IMR-90 (cell line): ENCODE results near the gene JMJD8. TPM values are rescaled to one million over a fixed set of nuclear protein-coding genes. Genes with fewer than 3 reads are reported as not detected.

Source experiments
- ATAC-seq: fragments of 200-7000 bp; cut with Tn5 transposase; 2 replicates; pipeline ENCODE4 v1.9.1; 2020; ENCODE audit warnings: low read depth, mild to moderate bottlenecking, moderate library complexity
- BruUV-seq: library from RNA; stranded (reverse); fragments of 400-500 nt; replicated peaks from 2 replicates; lab custom pipeline; 2021; lab: Mats Ljungman, UMichigan
- CTCF ChIA-PET: fragments of 300-600 bp; formaldehyde crosslinking; extraction: SDS; loops from one replicate; lab custom pipeline; 2021; ENCODE audit warnings: antibody characterized with exemption; lab: Yijun Ruan, JAX
- POLR2A ChIA-PET: fragments of 300-600 bp; sonication (Branson Sonifier 250); formaldehyde crosslinking; loops from one replicate; lab custom pipeline; 2022; ENCODE audit warnings: antibody characterized with exemption; ENCODE audit not compliant: unreplicated experiment; lab: Charles Lee
- DNase-seq: peaks from one replicate; pipeline ENCODE4 v3.0.0; 2013
- H2AFZ ChIP-seq: replicated peaks from 2 replicates; pipeline ENCODE3; 2013; ENCODE audit warnings: low read length, mild to moderate bottlenecking; ENCODE audit not compliant: poor library complexity
- H2AK5ac ChIP-seq: 2 replicates; pipeline ENCODE4 v1.6.1; 2013; ENCODE audit warnings: low read depth, low read length, inconsistent platforms
- H2AK9ac ChIP-seq: replicated peaks from 2 replicates; pipeline ENCODE3; 2013; ENCODE audit warnings: mild to moderate bottlenecking, low read depth, low read length, moderate library complexity; ENCODE audit not compliant: poor library complexity
- H2BK120ac ChIP-seq: 2 replicates; pipeline ENCODE4 v1.6.1; 2013; ENCODE audit warnings: low read depth, low read length, inconsistent platforms
- H2BK15ac ChIP-seq: 3 replicates; pipeline ENCODE4 v1.6.1; 2013; ENCODE audit warnings: low read depth, low read length, inconsistent platforms
- H2BK20ac ChIP-seq: 2 replicates; pipeline ENCODE4 v1.6.1; 2013; ENCODE audit warnings: low read depth, mild to moderate bottlenecking, inconsistent platforms, low read length, moderate library complexity
- H2BK5ac ChIP-seq: 2 replicates; pipeline ENCODE4 v1.6.1; 2013; ENCODE audit warnings: mild to moderate bottlenecking, low read depth, low read length, inconsistent platforms; ENCODE audit not compliant: poor library complexity, severe bottlenecking
- H3K14ac ChIP-seq: replicated peaks from 2 replicates; pipeline ENCODE4 v1.6.1; 2013; ENCODE audit warnings: low read depth, low read length, inconsistent platforms
- H3K18ac ChIP-seq: 2 replicates; pipeline ENCODE4 v1.6.1; 2013; ENCODE audit warnings: low read depth, low read length, control low read depth
- H3K23ac ChIP-seq: 2 replicates; pipeline ENCODE4 v1.6.1; 2013; ENCODE audit warnings: low read depth, low read length, inconsistent platforms
- H3K27ac ChIP-seq: 2 replicates; pipeline ENCODE4 v1.5.1; 2013; ENCODE audit warnings: mild to moderate bottlenecking, control low read depth, low read length; ENCODE audit not compliant: insufficient read depth
- H3K27me3 ChIP-seq: 2 replicates; pipeline ENCODE4 v1.6.1; 2013; ENCODE audit warnings: low read length; ENCODE audit not compliant: control insufficient read depth, insufficient read depth
- H3K36me3 ChIP-seq: 2 replicates; pipeline ENCODE4 v1.6.1; 2013; ENCODE audit warnings: low read length, mixed read lengths; ENCODE audit not compliant: control insufficient read depth, insufficient read depth
- H3K4ac ChIP-seq: 2 replicates; pipeline ENCODE4 v1.6.1; 2013; ENCODE audit warnings: low read depth, low read length, inconsistent platforms
- H3K4me1 ChIP-seq: 2 replicates; pipeline ENCODE4 v1.6.1; 2013; ENCODE audit warnings: low read length, mixed read lengths; ENCODE audit not compliant: control insufficient read depth, insufficient read depth
- H3K4me2 ChIP-seq: 2 replicates; pipeline ENCODE4 v1.6.1; 2013; ENCODE audit warnings: low read depth, mild to moderate bottlenecking, control low read depth, low read length, moderate library complexity
- H3K4me3 ChIP-seq: 2 replicates; pipeline ENCODE4 v1.5.1; 2013; ENCODE audit warnings: low read depth, mild to moderate bottlenecking, control low read depth, low read length, moderate library complexity; ENCODE audit not compliant: insufficient read depth
- H3K56ac ChIP-seq: 2 replicates; pipeline ENCODE4 v1.6.1; 2013; ENCODE audit warnings: low read length, inconsistent platforms; ENCODE audit not compliant: insufficient read depth; ENCODE audit errors: extremely low read depth
- H3K79me1 ChIP-seq, 2 experiments: 2 replicates each; pipeline ENCODE4 v1.6.1; 2013; ENCODE audit warnings: low read length in 2 of 2, inconsistent platforms in 1 of 2, low read depth in 1 of 2
- H3K9ac ChIP-seq: 2 replicates; pipeline ENCODE4 v1.6.1; 2013; ENCODE audit warnings: low read depth, low read length, control low read depth
- H3K9me1 ChIP-seq: 2 replicates; pipeline ENCODE4 v1.6.1; 2013; ENCODE audit warnings: low read length, inconsistent platforms; ENCODE audit not compliant: insufficient read depth
- H3K9me3 ChIP-seq: 2 replicates; pipeline ENCODE4 v1.6.1; 2013; ENCODE audit warnings: low read length; ENCODE audit not compliant: control insufficient read depth, insufficient read depth
- H4K20me1 ChIP-seq: 2 replicates; pipeline ENCODE4 v1.6.1; 2013; ENCODE audit warnings: low read length, inconsistent platforms; ENCODE audit not compliant: insufficient read depth
- H4K5ac ChIP-seq: 2 replicates; pipeline ENCODE4 v1.6.1; 2013; ENCODE audit warnings: mild to moderate bottlenecking, low read depth, low read length, control low read depth
- H4K8ac ChIP-seq, 2 experiments: 2 replicates each; pipeline ENCODE4 v1.6.1; 2013; ENCODE audit warnings: low read depth in 2 of 2, low read length in 2 of 2, control low read depth in 1 of 2, inconsistent platforms in 1 of 2
- H4K91ac ChIP-seq: 2 replicates; pipeline ENCODE4 v1.6.1; 2013; ENCODE audit warnings: low read depth, low read length, inconsistent platforms; ENCODE audit not compliant: insufficient read depth
- MAFK ChIP-seq: IDR thresholded peaks from 2 replicates; pipeline ENCODE4 v1.6.1; 2012; ENCODE audit warnings: low read depth, low read length, improper control_type of control experiment
- SMC3 ChIP-seq: fragments of 150-350 bp; IDR thresholded peaks from 2 replicates; pipeline ENCODE4 v1.6.1; 2016; ENCODE audit warnings: low read depth, mild to moderate bottlenecking, antibody characterized with exemption, low read length, moderate library complexity
- WGBS, 2 experiments: methylation state at CpG; one replicate each; pipeline versions ENCODE4 v1.1.5 to v1.1.7; 2013; ENCODE audit warnings: missing lambda C conversion rate in 2 of 2; ENCODE audit not compliant: insufficient read length in 1 of 2; ENCODE audit errors: extremely low coverage in 2 of 2; 5-methylcytosine and 5-hydroxymethylcytosine counted together
- dilution Hi-C: fragments of 300-500 bp; cut with HindIII; formaldehyde crosslinking; loops from one replicate; pipeline ENCODE4 v1.14.3; 2018; ENCODE audit warnings: low sequenced_read_pairs; ENCODE audit not compliant: unreplicated experiment
- in situ Hi-C: fragments of 300-500 bp; cut with MboI; formaldehyde crosslinking; loops from 3 replicates; pipeline ENCODE4 v1.14.3; 2019; ENCODE audit warnings: low sequenced_read_pairs, inconsistent platforms, mixed read lengths
- intact Hi-C: fragments of 100-400 bp; cut with micrococcal nuclease; formaldehyde crosslinking; loops from 2 replicates; pipeline ENCODE4 v1.10.0; 2022
- polyA plus RNA-seq, 3 experiments: library from polyadenylated mRNA; depleted of rRNA; stranded (reverse); fragments of >200 nt; gene quantifications; 2 replicates each; pipeline ENCODE4 v1.2.3, GENCODE V29; 2012; ENCODE audit warnings: low replicate concordance in 1 of 3
- total RNA-seq: library from RNA; depleted of rRNA; stranded (reverse); fragments of >200 nt; gene quantifications from 2 replicates; pipeline ENCODE4 v1.2.3, GENCODE V29; 2012

Gene JMJD8
- total and polyA plus RNA-seq, 2 of the 4 experiments (the other 2 are of a cell fraction) = 17.7 to 62.5 TPM

- no peak overlapping the region for H3K4me2 ChIP-seq
- H3K27me3 ChIP-seq = no peaks in the 10 kb centered on the region
- no peak overlapping the region for H2BK5ac ChIP-seq
- 0 out of 2 replicates have a peak, but pooled peaks have one; percentile 9 for TF ChIP-seq SMC3
- TF ChIP-seq MAFK = no peak
- H3K23ac ChIP-seq = no peak overlapping the region
- H3K9me1 ChIP-seq = no peaks in the 10 kb centered on the region
- peaks cover 4% of the 10 kb centered on the region for H4K20me1 ChIP-seq
- 93% methylated on average over 5 of the region's 13 CpGs; no CpG with 5 or more reads in 1 of the 2 experiments for WGBS, 2 experiments
- ChIA-PET CTCF (no interaction called here), POLR2A (no interaction called here)
- no peak overlapping the region for H3K4ac ChIP-seq
- no peak overlapping the region for H2BK20ac ChIP-seq
- H2AK9ac ChIP-seq = peak overlapping the region; percentile 42
- no peak for ATAC-seq
- no peaks in the 10 kb centered on the region for H3K9me3 ChIP-seq
- DNase-seq = peak; percentile 21
- no peak overlapping the region for H4K5ac ChIP-seq
- no peak overlapping the region for H3K56ac ChIP-seq
- no TSS peak for BruUV-seq
- H3K4me1 ChIP-seq = peaks cover 3% of the 10 kb centered on the region
- H3K4me3 ChIP-seq = no peak overlapping the region
- H2AK5ac ChIP-seq = no peak overlapping the region
- intact Hi-C loops = no loop called here
- H2BK120ac ChIP-seq = no peak overlapping the region
- no peak overlapping the region for H4K8ac ChIP-seq
- H2AFZ ChIP-seq = no peak overlapping the region
- in situ Hi-C loops = no loop called here
- H4K91ac ChIP-seq = no peak overlapping the region
- dilution Hi-C loops = no loop called here
- H3K27ac ChIP-seq = no peak overlapping the region
- H3K18ac ChIP-seq = no peak overlapping the region
- H3K79me1 ChIP-seq = peaks cover 0 to 4% of the 10 kb centered on the region in 2 experiments; a peak in 1 of 4 replicates
- peaks cover 48% of the 10 kb centered on the region for H3K36me3 ChIP-seq
- H2BK15ac ChIP-seq = no peak overlapping the region
- no peak overlapping the region for H3K14ac ChIP-seq
- no peak overlapping the region for H3K9ac ChIP-seq
Measured at GRCh38 chr16:732936-733335, 48.8 kb upstream of the JMJD8 start.
